HG03558 (cell line): ENCODE data around the gene SDCCAG8.
A peak's percentile ranks its signal among the peaks of the same experiment; 100 is the strongest.
"Not testable (repeated sequence)": the region's sequence is repeated elsewhere in the genome, so short reads cannot be mapped to it uniquely, and the experiment has no call there.

Source experiments
- ATAC-seq: cut with Tn5 transposase; IDR thresholded peaks from one replicate; pipeline ENCODE4 v1.9.1; 2021; ENCODE audit warnings: moderate number of reproducible peaks; ENCODE audit not compliant: unreplicated experiment; ENCODE audit errors: extremely low read depth

The SDCCAG8 gene

GRCh38 chr1:243322326-243322725 is 66.5 kb downstream of the SDCCAG8 start:
- no peak for ATAC-seq

- no peak for ATAC-seq
Measured at GRCh38 chr1:243323491-243323890, 67.7 kb downstream of the SDCCAG8 start.

GRCh38 chr1:243325305-243325890 is 69.6 kb downstream of the SDCCAG8 start:
- no peak for ATAC-seq

- ATAC-seq: no peak
Measured at GRCh38 chr1:243332440-243332839, 76.6 kb downstream of the SDCCAG8 start.

- ATAC-seq: no peak
Measured at GRCh38 chr1:243335292-243335691, 79.5 kb downstream of the SDCCAG8 start.

- ATAC-seq: no peak
Measured at GRCh38 chr1:243336163-243336562, 80.3 kb downstream of the SDCCAG8 start.

- ATAC-seq: not testable (repeated sequence)
Measured at GRCh38 chr1:243338848-243339247, 83.0 kb downstream of the SDCCAG8 start.

- no peak for ATAC-seq
Measured at GRCh38 chr1:243341074-243341473, 85.2 kb downstream of the SDCCAG8 start.

GRCh38 chr1:243343970-243344937 is 88.4 kb downstream of the SDCCAG8 start:
- ATAC-seq: no peak

GRCh38 chr1:243345205-243345604 is 89.4 kb downstream of the SDCCAG8 start:
- no peak for ATAC-seq

GRCh38 chr1:243346016-243346415 is 90.2 kb downstream of the SDCCAG8 start:
- no peak for ATAC-seq

GRCh38 chr1:243346468-243346867 is 90.6 kb downstream of the SDCCAG8 start:
- ATAC-seq: no peak

- no peak for ATAC-seq
Measured at GRCh38 chr1:243348331-243348730, 92.5 kb downstream of the SDCCAG8 start.

GRCh38 chr1:243349128-243349527 is 93.3 kb downstream of the SDCCAG8 start:
- no peak for ATAC-seq

- no peak for ATAC-seq
Measured at GRCh38 chr1:243351337-243351736, 95.5 kb downstream of the SDCCAG8 start.

- peak; percentile 68 for ATAC-seq
Measured at GRCh38 chr1:243354511-243355153, 98.8 kb downstream of the SDCCAG8 start.

GRCh38 chr1:243363832-243364231 is 108.0 kb downstream of the SDCCAG8 start:
- ATAC-seq: no peak

- ATAC-seq: no peak
Measured at GRCh38 chr1:243364330-243364729, 108.5 kb downstream of the SDCCAG8 start.

- ATAC-seq: no peak
Measured at GRCh38 chr1:243364866-243365265, 109.0 kb downstream of the SDCCAG8 start.

GRCh38 chr1:243367314-243367713 is 111.5 kb downstream of the SDCCAG8 start:
- ATAC-seq: no peak

GRCh38 chr1:243374412-243374811 is 118.6 kb downstream of the SDCCAG8 start:
- no peak for ATAC-seq
